IPS-11a (cell line): ENCODE measurements around the gene NKAPL.
A peak's percentile ranks its signal among the peaks of the same experiment; 100 is the strongest.

Experiments
- H3K4me3 ChIP-seq: one replicate; pipeline ENCODE4 v1.5.1; 2013; ENCODE audit warnings: low read depth, low read length, control low read depth

The NKAPL gene

GRCh38 chr6:28258877-28259777, at the start of gene NKAPL:
TSS of gene NKAPL (plus strand) at chr6:28259297. CDS start at chr6:28259372, 75 bp downstream.
- no peak within 1 kb of the TSS for H3K4me3 ChIP-seq

GRCh38 chr6:28209753-28210535, 49.2 kb upstream of the NKAPL start:
- H3K4me3 ChIP-seq, result no peak overlapping the region

DNA sequence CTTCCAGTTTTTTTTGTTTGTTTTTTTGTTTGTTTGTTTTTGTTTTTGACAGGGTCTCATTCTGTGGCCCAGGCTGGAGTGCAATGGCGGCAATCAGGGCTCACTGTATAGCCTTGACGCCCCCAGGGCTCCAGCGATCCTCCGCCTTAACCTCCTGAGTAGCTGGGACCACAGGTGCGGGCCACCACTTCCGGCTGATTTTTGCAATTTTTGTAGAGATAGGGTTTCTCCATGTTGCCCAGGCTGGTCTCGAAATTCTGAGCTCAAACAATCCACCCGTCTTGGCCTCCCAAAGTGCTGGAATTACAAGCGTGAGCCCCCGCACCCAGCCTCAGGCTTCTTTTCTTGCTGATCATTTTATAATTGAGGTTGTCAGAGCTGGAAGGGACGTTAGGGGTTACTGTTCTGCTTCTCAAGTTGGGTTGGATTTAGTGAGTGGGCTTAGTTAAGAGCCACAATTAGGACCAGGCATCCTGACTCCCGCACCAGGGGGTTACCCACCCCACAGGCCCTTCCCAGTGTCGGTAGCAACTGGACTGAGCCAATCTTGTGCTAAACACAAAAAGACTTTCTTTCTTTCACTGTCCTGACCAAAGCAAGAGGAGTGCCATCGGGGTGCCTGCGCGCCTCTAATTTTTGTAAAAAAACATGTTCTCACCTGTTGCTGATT, 47.1 kb upstream of the NKAPL start:
- H3K4me3 ChIP-seq, result peak overlapping the region; percentile 60

- H3K4me3 ChIP-seq, result peak overlapping the region; percentile 60
Measured at GRCh38 chr6:28212510-28213212, 46.4 kb upstream of the NKAPL start.

- no peak overlapping the region for H3K4me3 ChIP-seq
Measured at GRCh38 chr6:28213213-28213523, 45.9 kb upstream of the NKAPL start.

- peak overlapping the region; percentile 17 for H3K4me3 ChIP-seq
Measured at GRCh38 chr6:28215425-28215824, 43.7 kb upstream of the NKAPL start.

DNA sequence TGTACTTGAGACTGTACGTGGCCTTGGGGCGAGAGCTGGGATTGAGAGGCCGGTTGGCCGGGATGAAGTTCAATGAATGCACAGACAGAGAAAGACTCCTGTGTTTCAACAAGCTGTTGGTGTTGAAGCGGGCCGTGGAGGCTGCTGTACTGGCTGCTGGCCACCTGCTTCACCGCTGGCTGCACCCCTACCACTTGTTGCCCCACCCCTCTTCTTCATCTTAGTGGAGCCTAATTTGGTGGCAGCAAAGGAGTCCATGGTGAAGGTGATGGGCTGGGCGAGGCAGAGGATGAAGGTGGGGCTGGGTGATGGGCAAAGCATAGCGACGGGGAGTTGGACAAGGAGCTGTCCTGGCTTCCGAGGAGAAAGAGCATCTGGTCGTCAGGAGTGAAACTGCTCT, 41.2 kb upstream of the NKAPL start:
- H3K4me3 ChIP-seq, result peak overlapping the region; percentile 51

DNA sequence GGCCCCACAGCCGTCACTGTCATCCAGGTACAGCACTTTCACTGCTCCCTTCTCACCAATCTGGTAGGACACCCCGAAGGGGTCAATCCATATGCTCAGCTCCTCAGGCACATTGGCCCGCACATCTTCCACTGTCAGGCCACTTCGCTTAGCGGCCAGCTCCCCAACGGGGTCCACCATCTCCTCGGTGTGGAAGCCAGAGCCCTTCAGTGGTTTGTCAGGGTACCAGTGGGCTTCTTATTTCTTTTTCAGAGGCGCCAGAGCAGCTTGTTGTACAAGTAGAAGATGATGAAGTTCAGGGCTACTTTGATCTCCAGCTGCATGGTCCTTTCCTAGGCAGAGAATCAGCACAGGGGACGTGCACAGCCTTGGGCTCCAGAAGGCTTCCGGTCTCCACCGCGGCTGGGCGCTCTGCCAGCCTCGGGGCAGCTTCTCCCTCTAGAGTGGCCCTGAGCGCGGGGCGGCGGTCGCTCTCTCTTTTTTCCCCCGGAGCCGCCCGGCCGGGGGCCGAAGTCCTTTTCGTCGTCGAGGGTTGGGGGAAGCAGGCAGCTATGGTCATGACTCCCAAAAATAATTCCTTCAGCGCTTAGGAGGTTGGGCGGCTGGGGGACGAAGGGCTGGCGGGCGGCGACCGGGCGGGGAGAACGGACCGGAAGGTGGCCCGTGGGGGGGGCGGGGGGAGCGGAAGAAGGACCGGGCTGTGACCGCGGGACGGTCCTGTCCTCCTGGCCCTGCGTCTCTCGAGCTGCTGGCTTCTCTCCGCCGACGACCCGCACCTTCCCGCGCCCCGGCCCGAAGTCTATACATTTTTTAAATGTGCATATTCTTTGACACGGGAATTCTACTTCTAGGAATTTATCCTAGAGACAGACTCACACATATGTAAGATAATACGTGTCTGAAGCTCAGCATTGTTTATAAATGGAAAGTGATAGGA, 40.5 kb upstream of the NKAPL start:
- H3K4me3 ChIP-seq, result peak overlapping the region; percentile 51

DNA sequence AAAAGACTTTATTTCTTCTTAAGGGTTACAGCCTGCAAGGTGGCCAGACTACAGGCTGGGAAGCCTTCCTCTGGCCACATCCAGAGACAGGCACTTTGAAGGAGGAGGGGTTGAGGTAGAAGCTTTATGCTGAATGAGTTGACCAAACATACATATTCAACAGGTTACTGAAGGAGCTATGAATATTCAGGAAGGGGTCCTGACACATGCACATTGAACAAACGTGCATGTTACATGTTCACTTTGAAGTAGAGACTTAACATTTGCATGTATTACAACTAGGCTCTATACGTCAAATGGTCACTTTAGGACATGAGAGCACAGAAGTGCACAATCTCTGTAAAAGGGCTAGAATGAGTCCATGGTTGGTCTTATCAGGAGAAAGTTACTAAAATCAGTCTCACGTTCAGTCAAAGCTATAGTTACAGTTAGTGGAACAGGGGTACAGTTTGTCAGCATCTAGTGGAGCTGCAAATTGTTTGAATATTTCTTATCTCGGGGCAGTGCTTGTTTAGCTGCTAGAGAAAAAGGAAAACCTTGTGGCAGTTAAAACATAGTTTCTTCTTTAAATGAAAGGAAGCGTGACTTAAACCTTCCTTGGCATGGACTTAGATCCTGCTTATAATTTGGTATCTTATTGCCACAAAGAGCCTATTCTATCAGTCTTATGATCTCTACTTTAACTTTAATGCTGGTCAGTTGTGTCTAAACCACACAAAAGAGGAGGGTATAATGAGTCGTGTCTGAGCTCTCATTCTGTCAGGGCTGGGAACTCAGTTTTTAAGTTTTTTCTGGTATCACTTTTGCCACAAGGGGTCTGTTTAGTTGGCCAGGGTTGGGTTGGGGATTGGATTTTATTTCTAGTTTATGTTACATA, 38.6 kb upstream of the NKAPL start:
- H3K4me3 ChIP-seq, result no peak overlapping the region

DNA sequence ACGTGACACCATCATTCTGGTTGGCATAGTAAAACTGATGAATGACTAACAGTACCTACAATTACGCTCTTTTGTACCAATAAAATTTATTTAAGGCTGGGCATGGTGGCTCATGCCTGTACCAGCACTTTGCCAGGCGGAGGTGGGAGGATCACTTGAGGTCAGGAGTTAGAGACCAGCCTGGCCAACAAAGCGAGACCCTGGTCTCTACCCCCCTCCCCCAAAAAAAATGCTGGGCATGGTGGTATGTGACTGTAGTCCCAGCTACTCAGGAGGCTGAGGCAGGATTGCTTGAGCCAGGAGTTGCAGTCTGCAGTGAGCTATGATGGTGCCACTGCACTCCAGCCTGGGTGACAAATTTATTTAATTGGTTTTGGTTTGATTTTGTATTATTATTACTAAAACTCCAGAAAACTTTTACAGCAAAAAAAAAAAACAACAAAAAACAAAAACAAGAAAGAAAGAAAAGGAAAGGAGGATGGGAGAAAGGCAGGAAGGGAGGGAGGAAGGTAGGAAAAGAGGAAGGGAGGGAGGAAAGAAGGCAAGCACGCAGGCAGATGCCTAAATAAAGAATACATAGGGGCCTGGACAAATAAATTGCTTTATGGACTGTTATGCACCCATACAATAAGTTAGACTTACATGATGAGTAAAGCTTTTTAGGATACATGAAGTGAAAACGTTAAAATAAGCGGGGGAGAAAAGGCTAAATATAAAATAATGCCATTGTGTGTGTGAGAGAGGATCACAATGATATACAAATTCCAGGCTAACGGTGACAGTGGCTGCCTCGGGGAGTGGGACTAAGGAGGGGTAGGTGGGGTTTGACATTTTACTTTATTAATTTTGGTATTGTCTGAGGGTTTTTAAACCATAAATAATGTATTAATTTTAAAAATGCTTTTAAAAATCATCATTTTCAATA, 34.7 kb upstream of the NKAPL start:
- H3K4me3 ChIP-seq, result peak overlapping the region; percentile 94

GRCh38 chr6:28225056-28225834, 33.9 kb upstream of the NKAPL start, which contains the start of gene ZSCAN9:
TSS of gene ZSCAN9 (plus strand) at chr6:28225275. CDS start at chr6:28227085, 1,810 bp downstream.
- peak within 1 kb of the TSS; percentile 94 for H3K4me3 ChIP-seq

GRCh38 chr6:28226460-28226859, 32.6 kb upstream of the NKAPL start:
- no peak overlapping the region for H3K4me3 ChIP-seq

- H3K4me3 ChIP-seq, result no peak overlapping the region
Measured at GRCh38 chr6:28232785-28233184, 26.3 kb upstream of the NKAPL start.

- no peak overlapping the region for H3K4me3 ChIP-seq
Measured at GRCh38 chr6:28235912-28236452, 23.1 kb upstream of the NKAPL start.

- H3K4me3 ChIP-seq, result no peak overlapping the region
Measured at GRCh38 chr6:28239636-28240035, 19.5 kb upstream of the NKAPL start.

DNA sequence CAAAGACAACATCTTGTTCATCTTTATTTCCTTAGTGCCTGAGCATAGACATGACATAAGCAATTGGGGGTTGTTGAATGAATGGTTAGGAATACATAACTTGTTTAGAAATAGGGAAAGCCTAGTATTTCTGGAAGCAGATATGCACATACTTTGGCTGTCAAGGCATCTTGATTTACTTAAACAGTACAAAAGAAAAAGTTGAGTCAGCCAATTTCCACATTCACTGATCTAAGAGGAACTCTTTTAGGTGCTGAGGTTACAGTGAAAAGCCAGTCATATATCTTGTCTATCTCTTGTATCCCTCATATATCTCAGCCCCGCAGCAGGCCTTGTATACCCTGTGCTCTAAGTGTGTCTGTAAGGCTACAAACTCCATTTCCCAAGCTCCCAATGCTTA, 18.6 kb upstream of the NKAPL start:
- H3K4me3 ChIP-seq, result no peak overlapping the region

- H3K4me3 ChIP-seq, result no peak overlapping the region
Measured at GRCh38 chr6:28243946-28244345, 15.2 kb upstream of the NKAPL start.
